Activated CD4-positive, CD25-positive, alpha-beta regulatory T cell treated with anti-CD3 and anti-CD28 coated beads, Interleukin-2, amount 50 U/mL, for 72 hours (primary cell): ENCODE data around the gene RPS10.
"Not testable (repeated sequence)": the region's sequence is repeated elsewhere in the genome, so short reads cannot be mapped to it uniquely, and the experiment has no call there.

ENCODE experiments used
- DNase-seq: peaks from one replicate; pipeline ENCODE4 v3.0.0; 2021

Gene RPS10

GRCh38 chr6:34391786-34392496 lies 33.9 kb downstream of the RPS10 start:
- peak; percentile 54 for DNase-seq

GRCh38 chr6:34391473-34391785 lies 34.4 kb downstream of the RPS10 start:
- DNase-seq: no peak

GRCh38 chr6:34390531-34391472 lies 35.1 kb downstream of the RPS10 start:
- no peak for DNase-seq

- no peak for DNase-seq
Observed at GRCh38 chr6:34389034-34389433, 36.8 kb downstream of the RPS10 start.

GRCh38 chr6:34388421-34388820 lies 37.4 kb downstream of the RPS10 start:
- no peak for DNase-seq

GRCh38 chr6:34386316-34387137 lies 39.3 kb downstream of the RPS10 start:
- no peak for DNase-seq

- no peak for DNase-seq
Observed at GRCh38 chr6:34385793-34386195, 40.1 kb downstream of the RPS10 start.

GRCh38 chr6:34384321-34385153 lies 41.3 kb downstream of the RPS10 start:
- DNase-seq: no peak

GRCh38 chr6:34383656-34384320 lies 42.1 kb downstream of the RPS10 start:
- DNase-seq: no peak

- DNase-seq: no peak
Observed at GRCh38 chr6:34383161-34383631, 42.7 kb downstream of the RPS10 start.

- no peak for DNase-seq
Observed at GRCh38 chr6:34381081-34381480, 44.8 kb downstream of the RPS10 start.

GRCh38 chr6:34378470-34378869 lies 47.4 kb downstream of the RPS10 start:
- no peak for DNase-seq

GRCh38 chr6:34377984-34378383 lies 47.9 kb downstream of the RPS10 start:
- no peak for DNase-seq

- not testable (repeated sequence) for DNase-seq
Observed at GRCh38 chr6:34377571-34377970, 48.3 kb downstream of the RPS10 start.

GRCh38 chr6:34375833-34376232 lies 50.0 kb downstream of the RPS10 start:
- no peak for DNase-seq

GRCh38 chr6:34374508-34374907 lies 51.4 kb downstream of the RPS10 start:
- no peak for DNase-seq

GRCh38 chr6:34374069-34374468 lies 51.8 kb downstream of the RPS10 start:
- no peak for DNase-seq

- DNase-seq: no peak
Observed at GRCh38 chr6:34373511-34373910, 52.4 kb downstream of the RPS10 start.

- DNase-seq: not testable (repeated sequence)
Observed at GRCh38 chr6:34371865-34372264, 54.0 kb downstream of the RPS10 start.

- no peak for DNase-seq
Observed at GRCh38 chr6:34370361-34370760, 55.5 kb downstream of the RPS10 start.

GRCh38 chr6:34369385-34369784 lies 56.5 kb downstream of the RPS10 start:
- DNase-seq: no peak
